ENCODE data around the gene ADAMTS10.

Gene ADAMTS10

GRCh38 chr19:8561075-8561764 lies 49.3 kb downstream of the ADAMTS10 start:
- no peak for TF ChIP-seq ZBTB7A (IDR thresholded peaks at IDR 0.05; ENCODE audit: low read depth)
- TF ChIP-seq, protein P1, sequence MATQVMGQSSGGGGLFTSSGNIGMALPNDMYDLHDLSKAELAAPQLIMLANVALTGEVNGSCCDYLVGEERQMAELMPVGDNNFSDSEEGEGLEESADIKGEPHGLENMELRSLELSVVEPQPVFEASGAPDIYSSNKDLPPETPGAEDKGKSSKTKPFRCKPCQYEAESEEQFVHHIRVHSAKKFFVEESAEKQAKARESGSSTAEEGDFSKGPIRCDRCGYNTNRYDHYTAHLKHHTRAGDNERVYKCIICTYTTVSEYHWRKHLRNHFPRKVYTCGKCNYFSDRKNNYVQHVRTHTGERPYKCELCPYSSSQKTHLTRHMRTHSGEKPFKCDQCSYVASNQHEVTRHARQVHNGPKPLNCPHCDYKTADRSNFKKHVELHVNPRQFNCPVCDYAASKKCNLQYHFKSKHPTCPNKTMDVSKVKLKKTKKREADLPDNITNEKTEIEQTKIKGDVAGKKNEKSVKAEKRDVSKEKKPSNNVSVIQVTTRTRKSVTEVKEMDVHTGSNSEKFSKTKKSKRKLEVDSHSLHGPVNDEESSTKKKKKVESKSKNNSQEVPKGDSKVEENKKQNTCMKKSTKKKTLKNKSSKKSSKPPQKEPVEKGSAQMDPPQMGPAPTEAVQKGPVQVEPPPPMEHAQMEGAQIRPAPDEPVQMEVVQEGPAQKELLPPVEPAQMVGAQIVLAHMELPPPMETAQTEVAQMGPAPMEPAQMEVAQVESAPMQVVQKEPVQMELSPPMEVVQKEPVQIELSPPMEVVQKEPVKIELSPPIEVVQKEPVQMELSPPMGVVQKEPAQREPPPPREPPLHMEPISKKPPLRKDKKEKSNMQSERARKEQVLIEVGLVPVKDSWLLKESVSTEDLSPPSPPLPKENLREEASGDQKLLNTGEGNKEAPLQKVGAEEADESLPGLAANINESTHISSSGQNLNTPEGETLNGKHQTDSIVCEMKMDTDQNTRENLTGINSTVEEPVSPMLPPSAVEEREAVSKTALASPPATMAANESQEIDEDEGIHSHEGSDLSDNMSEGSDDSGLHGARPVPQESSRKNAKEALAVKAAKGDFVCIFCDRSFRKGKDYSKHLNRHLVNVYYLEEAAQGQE (IDR thresholded peaks at IDR 0.05; ENCODE audit: low read depth): no peak
- TF ChIP-seq TAF1 (IDR thresholded peaks at IDR 0.05; ENCODE audit: low read depth): no peak
- TF ChIP-seq TCF12 (IDR thresholded peaks at IDR 0.05; ENCODE audit: low read depth): no peak
- TF ChIP-seq TEAD4 (IDR thresholded peaks at IDR 0.05): no peak
- no peak for TF ChIP-seq CREB1 (IDR thresholded peaks at IDR 0.05; ENCODE audit: low read depth)
- TF ChIP-seq, protein P2, sequence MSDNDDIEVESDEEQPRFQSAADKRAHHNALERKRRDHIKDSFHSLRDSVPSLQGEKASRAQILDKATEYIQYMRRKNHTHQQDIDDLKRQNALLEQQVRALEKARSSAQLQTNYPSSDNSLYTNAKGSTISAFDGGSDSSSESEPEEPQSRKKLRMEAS (IDR thresholded peaks at IDR 0.05): no peak
- no peak for TF ChIP-seq CEBPB (IDR thresholded peaks at IDR 0.05)
- no peak for TF ChIP-seq NFIC (IDR thresholded peaks at IDR 0.05)
- TF ChIP-seq USF1 (IDR thresholded peaks at IDR 0.05): no peak
- no peak for TF ChIP-seq YY1 (IDR thresholded peaks at IDR 0.05; ENCODE audit: low read depth)
- TF ChIP-seq RAD21 (IDR thresholded peaks at IDR 0.05; ENCODE audit: low read depth): no peak

GRCh38 chr19:8558325-8558724 lies 52.2 kb downstream of the ADAMTS10 start:
- TF ChIP-seq RAD21 (IDR thresholded peaks at IDR 0.05; ENCODE audit: low read depth) (no peak), EGR1 (IDR thresholded peaks at IDR 0.05) (no peak), TAF1 (IDR thresholded peaks at IDR 0.05; ENCODE audit: low read depth) (no peak), EP300 (IDR thresholded peaks at IDR 0.05; ENCODE audit: borderline replicate concordance) (no peak), NFIC (IDR thresholded peaks at IDR 0.05) (no peak), YY1 (IDR thresholded peaks at IDR 0.05; ENCODE audit: low read depth) (no peak), ZBTB7A (IDR thresholded peaks at IDR 0.05; ENCODE audit: low read depth) (no peak), TCF12 (IDR thresholded peaks at IDR 0.05; ENCODE audit: low read depth) (no peak), CEBPB (IDR thresholded peaks at IDR 0.05) (no peak), CREB1 (IDR thresholded peaks at IDR 0.05; ENCODE audit: low read depth) (no peak), USF1 (IDR thresholded peaks at IDR 0.05) (no peak), FOXM1 (IDR thresholded peaks at IDR 0.05; ENCODE audit: borderline replicate concordance, low read depth) (no peak), TEAD4 (IDR thresholded peaks at IDR 0.05) (no peak)
- TF ChIP-seq, protein P2 (IDR thresholded peaks at IDR 0.05): no peak
- TF ChIP-seq, protein P1 (IDR thresholded peaks at IDR 0.05; ENCODE audit: low read depth): no peak

DNA sequence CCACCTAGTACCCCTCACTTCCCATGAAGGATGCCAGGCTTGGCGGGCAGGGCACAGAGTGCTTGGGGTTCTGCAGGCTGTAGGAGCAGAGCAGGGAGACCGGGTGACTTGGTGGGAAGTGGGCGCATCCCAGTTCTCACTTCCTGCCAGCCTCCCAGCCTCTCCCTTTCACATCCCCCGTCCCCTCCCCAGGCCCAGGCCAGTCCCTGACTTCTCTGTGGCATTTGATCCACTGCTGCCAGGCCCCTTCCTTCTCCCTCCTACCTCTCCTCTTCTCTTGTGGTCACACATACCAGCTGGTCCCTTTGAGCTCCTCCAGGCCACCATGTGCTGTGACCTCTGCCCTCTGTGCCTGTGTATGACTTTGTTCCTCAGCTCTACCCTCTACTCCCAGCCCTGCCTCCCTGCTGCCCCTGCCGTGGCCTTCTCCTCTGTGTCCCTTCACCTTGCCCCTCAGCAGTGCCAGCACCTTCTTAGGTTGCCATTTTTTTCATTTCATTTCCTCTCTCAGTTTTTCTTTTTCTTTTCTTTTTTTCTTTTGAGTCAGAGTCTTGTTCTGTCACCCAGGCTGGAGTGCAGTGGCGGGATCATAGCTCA lies 52.8 kb downstream of the ADAMTS10 start:
- TF ChIP-seq CREB1 (IDR thresholded peaks at IDR 0.05; ENCODE audit: low read depth) (no peak), ZBTB7A (IDR thresholded peaks at IDR 0.05; ENCODE audit: low read depth) (no peak), RAD21 (IDR thresholded peaks at IDR 0.05; ENCODE audit: low read depth) (no peak), EGR1 (IDR thresholded peaks at IDR 0.05) (no peak), CEBPB (IDR thresholded peaks at IDR 0.05) (no peak), YY1 (IDR thresholded peaks at IDR 0.05; ENCODE audit: low read depth) (no peak), TEAD4 (IDR thresholded peaks at IDR 0.05) (no peak), TCF12 (IDR thresholded peaks at IDR 0.05; ENCODE audit: low read depth) (no peak), TAF1 (IDR thresholded peaks at IDR 0.05; ENCODE audit: low read depth) (no peak), FOXM1 (IDR thresholded peaks at IDR 0.05; ENCODE audit: borderline replicate concordance, low read depth) (no peak), USF1 (IDR thresholded peaks at IDR 0.05) (no peak), NFIC (IDR thresholded peaks at IDR 0.05) (no peak), EP300 (IDR thresholded peaks at IDR 0.05; ENCODE audit: borderline replicate concordance) (no peak)
- TF ChIP-seq, protein P1 (IDR thresholded peaks at IDR 0.05; ENCODE audit: low read depth): no peak
- TF ChIP-seq, protein P2 (IDR thresholded peaks at IDR 0.05): no peak
